AG09319 (cell line): ENCODE measurements around the gene DLGAP1.
"Not testable (repeated sequence)": the region's sequence is repeated elsewhere in the genome, so short reads cannot be mapped to it uniquely, and the experiment has no call there.

Experiments
- DNase-seq: peaks from one replicate; pipeline ENCODE4 v3.0.0-alpha.2; 2010; ENCODE audit warnings: low read depth; ENCODE audit errors: extremely low read depth
- CTCF ChIP-seq: IDR thresholded peaks from 2 replicates; pipeline ENCODE4 v1.5.1; 2011; ENCODE audit warnings: low read depth, mild to moderate bottlenecking, inconsistent platforms, low read length, moderate library complexity

The DLGAP1 gene

GRCh38 chr18:3615374-3615985 is 839.6 kb downstream of the DLGAP1 start:
- DNase-seq: no peak
- TF ChIP-seq CTCF: no peak

GRCh38 chr18:3612315-3612714 is 842.8 kb downstream of the DLGAP1 start:
- no peak for DNase-seq
- no peak for TF ChIP-seq CTCF

DNA sequence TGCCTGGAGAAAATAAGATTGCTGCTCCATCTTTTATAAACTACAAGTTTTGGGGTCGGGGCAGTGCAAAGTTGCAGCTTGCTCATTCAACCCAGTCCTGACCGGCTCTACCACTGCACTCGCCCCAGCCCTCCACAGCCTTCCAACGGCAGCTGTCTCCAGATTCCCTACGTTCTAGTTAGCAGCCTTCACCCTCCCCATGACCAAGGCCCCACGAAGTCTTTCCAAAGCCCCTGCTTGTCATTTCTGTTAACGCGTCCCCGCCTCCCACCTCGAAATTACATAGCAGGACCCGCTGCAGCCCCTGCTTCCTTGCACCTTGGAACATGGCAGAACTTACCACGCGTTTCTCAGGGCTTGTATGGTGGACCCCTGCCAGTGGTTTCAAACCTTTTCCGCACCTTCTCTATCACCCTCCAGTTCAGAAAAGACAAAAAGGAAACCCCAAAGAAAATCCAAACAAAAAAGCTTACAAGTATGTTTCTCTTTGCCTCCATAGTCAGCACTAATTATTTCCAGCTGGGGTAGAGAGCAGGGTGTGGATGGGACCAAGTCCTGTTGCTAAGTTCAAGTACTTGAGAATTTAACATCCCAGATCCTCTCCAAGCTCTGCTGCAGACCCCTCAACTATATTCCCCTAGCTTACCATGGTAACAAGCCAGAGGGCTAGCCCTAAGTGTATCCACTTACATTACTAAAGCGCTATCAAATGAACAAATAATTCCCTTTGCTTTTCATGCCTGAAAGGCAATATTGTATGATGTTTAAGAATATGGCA is 843.6 kb downstream of the DLGAP1 start:
- DNase-seq: no peak
- TF ChIP-seq CTCF: no peak

- DNase-seq: no peak
- TF ChIP-seq CTCF: no peak
Measured at GRCh38 chr18:3610813-3611212, 844.3 kb downstream of the DLGAP1 start.

- no peak for DNase-seq
- TF ChIP-seq CTCF: no peak
Measured at GRCh38 chr18:3610188-3610708, 844.9 kb downstream of the DLGAP1 start.

GRCh38 chr18:3608488-3608887 is 846.6 kb downstream of the DLGAP1 start:
- TF ChIP-seq CTCF: no peak

DNA sequence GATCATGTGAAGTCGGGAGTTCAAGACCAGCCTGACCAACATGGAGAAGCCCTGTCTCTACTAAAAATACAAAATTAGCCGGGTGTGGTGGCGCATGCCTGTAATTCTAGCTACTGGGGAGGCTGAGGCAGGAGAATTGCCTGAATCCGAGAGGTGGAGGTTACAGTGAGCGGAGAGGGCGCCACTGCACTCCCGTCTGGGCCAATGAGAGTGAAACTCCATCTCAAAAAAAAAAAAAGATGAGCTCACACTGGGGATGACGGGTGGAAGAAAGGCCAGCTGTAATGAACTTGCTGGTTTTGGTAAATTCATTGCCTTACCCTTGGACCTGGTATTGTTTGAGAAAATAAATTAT is 847.0 kb downstream of the DLGAP1 start:
- DNase-seq: not testable (repeated sequence)

More at GRCh38 chr18:3608488-3608887, 846.6 kb downstream of the DLGAP1 start:
- no peak for DNase-seq
